ENCODE data around the gene MPPED1.

Gene MPPED1

GRCh38 chr22:43531651-43532050 lies 119.8 kb downstream of the MPPED1 start:
- Mint-ChIP-seq H3K27me3 (ENCODE audit: low read depth, poor library complexity) (peaks cover 8% of the 10 kb centered on the region), H3K36me3 (ENCODE audit: low read depth) (peaks cover 3% of the 10 kb centered on the region)
- no peak for TF ChIP-seq CTCF (IDR thresholded peaks at IDR 0.05)

GRCh38 chr22:43532301-43533155 lies 120.7 kb downstream of the MPPED1 start:
- no peak overlapping the region for H3K4me3 Mint-ChIP-seq
- no peak for DNase-seq
- H3K36me3 Mint-ChIP-seq (ENCODE audit: low read depth) = peaks cover 6% of the 10 kb centered on the region
- TF ChIP-seq CTCF (IDR thresholded peaks at IDR 0.05) = no peak
- H3K27ac Mint-ChIP-seq = no peak overlapping the region
- peaks cover 11% of the 10 kb centered on the region for H3K27me3 Mint-ChIP-seq (ENCODE audit: low read depth, poor library complexity)
- H3K9me3 Mint-ChIP-seq = peaks cover 12% of the 10 kb centered on the region
- peaks cover 13% of the 10 kb centered on the region for H3K4me1 Mint-ChIP-seq

More at GRCh38 chr22:43531651-43532050, 119.8 kb downstream of the MPPED1 start:
- H3K4me3 Mint-ChIP-seq = no peak overlapping the region
- DNase-seq = no peak
- H3K4me1 Mint-ChIP-seq = peaks cover 13% of the 10 kb centered on the region
- peaks cover 3% of the 10 kb centered on the region for H3K9me3 Mint-ChIP-seq
- H3K27ac Mint-ChIP-seq = no peak overlapping the region

GRCh38 chr22:43533156-43533530 lies 121.3 kb downstream of the MPPED1 start:
- Mint-ChIP-seq H3K4me3 (no peak overlapping the region), H3K27ac (no peak overlapping the region), H3K4me1 (peaks cover 13% of the 10 kb centered on the region), H3K36me3 (ENCODE audit: low read depth) (peaks cover 6% of the 10 kb centered on the region), H3K9me3 (peaks cover 16% of the 10 kb centered on the region), H3K27me3 (ENCODE audit: low read depth, poor library complexity) (peaks cover 12% of the 10 kb centered on the region)
- no peak for DNase-seq
- no peak for TF ChIP-seq CTCF (IDR thresholded peaks at IDR 0.05)

- no peak for TF ChIP-seq CTCF (IDR thresholded peaks at IDR 0.05)
- H3K9me3 Mint-ChIP-seq = peaks cover 17% of the 10 kb centered on the region
- peaks cover 9% of the 10 kb centered on the region for H3K4me1 Mint-ChIP-seq
- peaks cover 6% of the 10 kb centered on the region for H3K36me3 Mint-ChIP-seq (ENCODE audit: low read depth)
- no peak overlapping the region for H3K4me3 Mint-ChIP-seq
- no peak for DNase-seq
- H3K27ac Mint-ChIP-seq = no peak overlapping the region
- peaks cover 15% of the 10 kb centered on the region for H3K27me3 Mint-ChIP-seq (ENCODE audit: low read depth, poor library complexity)
Measured at GRCh38 chr22:43533656-43534428, 122.0 kb downstream of the MPPED1 start.

GRCh38 chr22:43534916-43535315 lies 123.1 kb downstream of the MPPED1 start:
- TF ChIP-seq CTCF (IDR thresholded peaks at IDR 0.05) = no peak
- H3K27me3 Mint-ChIP-seq (ENCODE audit: low read depth, poor library complexity) = peaks cover 18% of the 10 kb centered on the region
- H3K4me1 Mint-ChIP-seq = peaks cover 5% of the 10 kb centered on the region
- no peak for DNase-seq
- no peak overlapping the region for H3K4me3 Mint-ChIP-seq
- H3K9me3 Mint-ChIP-seq = peaks cover 17% of the 10 kb centered on the region
- H3K27ac Mint-ChIP-seq = no peak overlapping the region
- peaks cover 6% of the 10 kb centered on the region for H3K36me3 Mint-ChIP-seq (ENCODE audit: low read depth)
